HG02884 (cell line): Measurements from ENCODE around the gene DHRS11.

Source experiments
- ATAC-seq: cut with Tn5 transposase; IDR thresholded peaks from one replicate; pipeline ENCODE4 v1.9.1; 2021; ENCODE audit warnings: mild to moderate bottlenecking, moderate library complexity; ENCODE audit not compliant: unreplicated experiment

Gene DHRS11

DNA sequence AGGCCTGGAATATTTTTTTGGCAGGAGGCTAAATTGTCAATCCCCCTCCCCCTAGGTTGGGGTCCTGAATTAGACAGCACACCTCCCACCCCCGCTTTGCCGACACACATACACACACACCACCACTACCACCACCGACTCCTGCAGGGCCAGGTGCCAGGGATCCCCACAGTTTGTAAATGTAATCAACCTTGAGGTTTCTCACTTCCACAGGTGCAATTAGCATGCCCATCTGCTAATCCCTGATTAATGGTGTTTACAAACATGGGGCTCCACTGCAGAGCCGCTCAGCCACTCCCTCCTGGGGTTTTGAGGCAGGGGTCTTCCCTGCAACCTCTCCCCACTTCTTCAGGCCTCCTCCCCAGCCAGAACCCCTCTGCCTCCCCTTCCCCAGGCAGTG is 21.5 kb downstream of the DHRS11 start:
- ATAC-seq: no peak

DNA sequence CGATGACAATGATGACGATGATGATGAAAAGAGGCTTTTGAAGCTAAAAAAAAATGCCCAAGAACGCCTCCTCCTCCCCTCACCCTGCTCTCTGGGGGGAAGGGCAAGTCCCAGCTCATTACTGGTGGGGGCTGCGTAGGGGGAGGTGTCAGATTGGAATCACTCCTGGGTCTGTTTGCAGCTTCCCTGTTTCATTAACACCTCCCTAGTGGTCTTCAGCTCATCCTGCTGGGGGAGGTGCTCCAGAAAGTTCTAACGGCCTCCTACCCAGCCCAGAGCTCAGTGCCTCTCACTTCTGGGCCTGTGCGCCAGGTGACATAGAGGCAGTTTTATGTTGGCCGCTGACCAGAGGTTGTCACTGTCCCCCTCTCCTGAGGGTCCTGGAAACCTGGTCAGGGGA is 22.4 kb downstream of the DHRS11 start:
- no peak for ATAC-seq

DNA sequence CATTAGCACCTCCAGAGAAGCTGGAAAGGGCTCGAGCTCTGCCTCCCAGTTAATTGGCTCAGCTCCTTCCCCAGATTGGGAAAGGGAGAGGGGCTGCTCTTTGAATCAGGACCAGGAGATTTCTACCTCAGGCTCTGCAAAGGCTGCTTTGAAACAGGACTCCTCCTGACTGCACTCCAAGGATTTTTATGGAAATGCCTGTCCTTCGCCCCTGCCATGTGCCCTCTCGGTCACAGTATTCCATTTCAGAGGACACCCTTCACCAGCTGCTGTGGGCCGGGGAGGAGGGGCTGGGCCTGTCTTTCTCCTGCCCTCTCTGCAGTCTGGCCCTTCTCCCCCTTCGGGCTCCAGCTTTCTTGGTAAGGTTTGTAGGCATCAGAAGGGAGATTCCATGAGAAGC is 23.3 kb downstream of the DHRS11 start:
- no peak for ATAC-seq

DNA sequence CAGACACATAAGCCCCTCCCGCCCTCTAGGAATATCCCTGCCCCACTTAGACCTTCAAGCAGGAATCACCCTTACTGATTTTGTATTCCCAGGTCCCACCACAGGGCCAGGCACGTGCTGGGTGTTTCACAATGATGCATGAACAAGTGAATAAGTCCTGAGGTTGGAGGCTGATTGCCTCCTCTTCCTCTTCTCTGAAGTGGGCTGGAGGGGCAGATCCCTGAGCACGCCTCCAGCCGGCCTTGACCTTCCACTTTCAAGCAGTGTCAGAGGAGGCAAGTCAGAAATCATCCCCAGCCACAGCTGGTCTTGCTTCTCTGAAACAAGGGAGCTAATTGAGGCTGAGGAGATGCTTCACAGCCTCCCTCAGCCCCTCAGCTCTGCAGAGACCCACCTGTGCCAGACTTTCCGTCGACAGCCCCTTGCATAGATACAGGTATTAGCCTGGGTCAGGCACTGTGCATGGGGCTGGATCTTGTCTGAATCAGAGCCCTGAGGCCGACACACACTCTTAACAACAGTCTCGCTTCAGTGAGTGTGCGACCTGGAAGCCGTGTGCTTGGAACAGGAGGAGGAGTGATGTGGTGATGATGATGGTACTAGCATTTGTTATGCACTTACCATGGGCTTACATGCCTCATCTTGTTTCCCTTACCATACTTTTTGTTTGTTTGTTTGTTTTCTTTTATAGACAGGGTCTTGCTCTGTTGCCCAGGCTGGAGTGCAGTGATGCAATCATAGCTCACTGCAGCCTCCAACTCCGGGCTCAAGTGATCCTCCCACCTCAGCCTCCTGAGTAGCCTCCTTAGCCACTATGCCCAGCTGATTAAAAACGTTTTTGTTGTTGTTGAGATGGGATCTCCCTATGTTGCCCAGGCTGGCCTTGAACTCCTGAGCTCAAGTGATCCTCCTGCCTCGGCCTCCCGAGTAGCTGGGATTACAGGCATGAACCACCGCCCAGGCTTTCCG is 24.7 kb downstream of the DHRS11 start:
- ATAC-seq: no peak

DNA sequence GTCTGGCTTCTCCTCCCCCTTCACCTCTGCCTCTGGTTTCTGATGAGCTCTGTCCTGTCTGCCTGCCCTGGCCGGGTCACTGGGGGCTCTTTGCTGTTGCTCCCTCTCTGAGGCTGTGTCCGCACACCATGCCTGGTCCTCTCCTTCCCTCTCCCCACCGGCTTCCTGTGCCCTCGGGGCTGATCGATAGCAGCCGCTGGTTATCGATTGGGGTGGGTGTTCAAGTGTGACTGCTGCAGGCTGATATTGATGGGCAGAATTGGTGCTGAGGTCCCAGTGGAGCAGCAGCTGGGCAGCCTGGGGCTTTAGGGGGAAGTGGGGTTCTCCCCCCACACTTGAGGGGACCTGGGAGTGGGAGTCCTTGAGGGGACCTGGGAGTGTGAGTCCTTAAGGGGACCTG is 26.1 kb downstream of the DHRS11 start:
- no peak for ATAC-seq

DNA sequence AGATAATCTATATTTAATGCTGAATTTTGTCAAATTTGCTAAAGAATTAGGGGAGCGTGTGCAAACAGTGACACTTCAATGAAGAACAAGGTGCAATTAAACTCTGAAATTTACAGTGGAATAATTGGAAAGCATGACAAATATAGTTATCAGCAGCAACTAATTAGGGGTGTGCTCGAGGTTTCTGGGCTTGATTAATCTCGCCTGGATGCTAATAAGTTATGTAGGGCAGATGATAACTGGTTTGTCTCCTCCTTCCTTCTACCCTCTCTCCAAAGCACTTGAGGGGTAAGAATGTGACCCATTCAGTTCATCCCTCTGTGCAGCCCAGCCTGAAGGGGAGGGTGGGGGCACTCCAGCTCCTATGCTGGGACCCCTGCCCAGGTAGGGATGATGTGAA is 31.6 kb downstream of the DHRS11 start:
- ATAC-seq: no peak

DNA sequence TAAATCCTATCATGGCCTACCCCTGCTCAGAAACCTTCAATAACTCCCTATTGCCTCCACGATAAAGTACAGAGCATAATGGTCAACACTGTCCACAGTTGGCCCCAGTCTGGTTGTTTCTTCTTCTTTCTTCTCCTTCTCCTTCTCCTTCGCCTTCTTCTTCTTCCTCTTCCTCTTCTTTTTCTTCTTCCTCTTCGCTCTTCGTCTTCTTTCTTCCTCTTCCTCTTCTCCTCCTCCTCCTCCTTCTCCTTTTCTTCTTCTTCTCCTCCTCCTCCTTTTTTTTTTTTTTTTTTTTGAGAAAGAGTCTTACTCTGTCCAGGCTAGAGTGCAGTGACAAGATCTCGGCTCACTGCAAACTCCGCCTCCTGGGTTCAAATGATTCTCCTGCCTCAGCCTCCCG is 33.5 kb downstream of the DHRS11 start:
- no peak for ATAC-seq

DNA sequence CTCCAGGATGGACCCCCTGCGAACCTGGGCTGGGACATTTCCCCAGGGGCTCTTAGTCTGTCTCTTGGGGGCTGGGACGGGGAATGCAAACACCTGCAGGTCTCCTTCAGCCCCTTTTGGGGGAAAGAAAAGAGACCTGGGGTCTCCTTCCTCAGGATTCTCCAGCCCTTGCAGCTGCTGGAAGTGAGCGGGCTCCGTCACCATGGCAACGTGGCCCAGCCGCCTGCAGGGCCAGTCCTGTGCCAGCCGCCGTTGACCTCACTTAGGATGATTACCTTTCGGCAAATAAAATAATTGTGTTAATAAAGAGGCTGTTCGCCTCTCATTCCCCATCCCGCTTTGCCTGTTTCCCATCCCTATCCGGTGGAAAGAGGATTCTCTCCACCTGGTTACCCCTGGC is 35.4 kb downstream of the DHRS11 start:
- no peak for ATAC-seq

DNA sequence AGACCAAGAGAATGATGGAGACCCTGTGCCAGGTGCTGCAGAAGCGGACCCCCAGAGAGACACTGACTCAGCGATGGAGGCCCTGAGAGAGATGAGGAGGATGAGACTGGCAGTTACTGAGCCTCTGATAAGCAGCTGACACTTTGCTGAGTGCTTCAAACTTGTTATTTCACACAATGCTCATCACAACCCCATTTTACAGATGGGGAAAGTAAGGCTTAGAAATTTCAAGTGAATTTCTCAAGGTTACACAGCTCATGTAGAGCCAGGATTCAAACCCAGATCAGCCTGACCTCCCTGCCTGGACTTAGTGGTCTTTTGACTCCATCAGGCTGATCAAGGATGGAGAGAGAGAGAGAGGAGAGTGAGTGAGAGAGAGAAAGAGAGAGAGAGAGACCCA is 36.9 kb downstream of the DHRS11 start:
- no peak for ATAC-seq

DNA sequence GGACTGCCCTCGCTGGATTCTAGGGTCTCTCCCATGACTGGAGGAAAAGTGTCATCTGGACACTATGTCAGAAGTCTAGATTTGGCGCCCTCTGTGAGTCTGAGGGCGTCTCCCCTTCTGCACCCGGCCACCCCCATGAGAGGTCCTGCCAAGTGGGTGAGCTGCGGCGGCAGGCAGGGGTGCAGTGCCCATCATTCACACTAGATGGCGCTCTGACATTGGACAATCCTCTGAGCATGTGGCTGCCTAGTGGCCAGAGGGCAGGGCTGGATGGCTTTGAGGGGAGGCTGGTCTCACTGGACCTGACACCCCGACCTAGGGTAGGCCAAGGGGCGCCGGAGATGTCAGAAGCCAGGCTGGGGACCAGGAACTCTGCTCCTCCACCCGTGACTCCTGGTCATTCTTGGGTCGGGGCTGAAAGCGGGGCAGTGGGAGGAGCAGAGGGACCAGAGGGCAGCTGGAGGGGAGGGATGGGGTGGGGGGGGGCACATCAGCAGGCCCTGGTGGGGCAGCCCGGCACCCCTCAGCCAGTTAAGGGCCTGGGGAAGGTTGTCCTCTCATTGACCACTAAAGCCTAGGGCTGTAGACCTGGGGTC is 37.7 kb downstream of the DHRS11 start:
- ATAC-seq: no peak

DNA sequence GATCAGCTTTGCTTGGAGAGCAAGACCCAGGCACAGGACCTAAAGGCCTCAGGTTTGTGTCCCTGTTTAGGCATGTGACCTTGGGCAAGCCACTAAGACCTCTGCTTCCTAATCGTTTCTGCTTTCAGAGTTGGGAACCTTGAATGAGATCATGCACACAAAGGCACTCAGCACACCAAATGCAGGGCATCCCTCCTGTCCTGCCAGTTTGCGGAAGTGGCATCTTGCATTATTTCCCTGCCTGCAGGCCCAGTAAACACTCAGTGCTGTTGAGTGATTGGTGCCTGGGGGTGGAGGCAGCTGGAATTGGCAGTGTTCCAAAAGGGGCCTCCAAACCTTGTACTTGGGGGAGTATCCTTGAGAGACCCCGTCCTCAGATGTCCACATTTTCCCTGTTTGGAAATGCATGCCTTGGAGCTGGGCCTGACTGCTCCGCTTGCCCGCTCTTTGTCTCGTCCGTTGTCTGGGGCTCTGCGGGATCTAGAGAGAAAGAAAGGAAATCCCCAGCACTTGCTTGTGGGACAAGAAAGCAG is 38.4 kb downstream of the DHRS11 start:
- ATAC-seq: no peak

DNA sequence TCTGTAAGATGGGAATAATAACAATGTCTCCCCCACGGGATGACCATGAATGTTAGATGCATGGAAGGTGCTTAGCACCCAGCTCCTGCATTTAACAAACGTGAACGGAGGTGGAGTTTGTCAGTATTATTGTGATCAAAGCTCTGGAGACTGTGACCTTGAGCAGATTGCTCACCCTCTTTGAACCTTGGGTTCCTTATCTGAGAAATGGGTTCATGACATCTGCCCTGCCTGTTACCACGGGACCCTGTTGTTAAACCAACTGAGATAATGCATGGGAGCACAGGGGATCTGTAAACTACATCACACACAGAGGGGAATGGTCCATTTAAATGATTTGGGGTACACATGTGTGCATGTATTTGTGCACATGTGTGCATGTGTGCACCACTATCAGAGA is 39.3 kb downstream of the DHRS11 start:
- ATAC-seq: no peak

DNA sequence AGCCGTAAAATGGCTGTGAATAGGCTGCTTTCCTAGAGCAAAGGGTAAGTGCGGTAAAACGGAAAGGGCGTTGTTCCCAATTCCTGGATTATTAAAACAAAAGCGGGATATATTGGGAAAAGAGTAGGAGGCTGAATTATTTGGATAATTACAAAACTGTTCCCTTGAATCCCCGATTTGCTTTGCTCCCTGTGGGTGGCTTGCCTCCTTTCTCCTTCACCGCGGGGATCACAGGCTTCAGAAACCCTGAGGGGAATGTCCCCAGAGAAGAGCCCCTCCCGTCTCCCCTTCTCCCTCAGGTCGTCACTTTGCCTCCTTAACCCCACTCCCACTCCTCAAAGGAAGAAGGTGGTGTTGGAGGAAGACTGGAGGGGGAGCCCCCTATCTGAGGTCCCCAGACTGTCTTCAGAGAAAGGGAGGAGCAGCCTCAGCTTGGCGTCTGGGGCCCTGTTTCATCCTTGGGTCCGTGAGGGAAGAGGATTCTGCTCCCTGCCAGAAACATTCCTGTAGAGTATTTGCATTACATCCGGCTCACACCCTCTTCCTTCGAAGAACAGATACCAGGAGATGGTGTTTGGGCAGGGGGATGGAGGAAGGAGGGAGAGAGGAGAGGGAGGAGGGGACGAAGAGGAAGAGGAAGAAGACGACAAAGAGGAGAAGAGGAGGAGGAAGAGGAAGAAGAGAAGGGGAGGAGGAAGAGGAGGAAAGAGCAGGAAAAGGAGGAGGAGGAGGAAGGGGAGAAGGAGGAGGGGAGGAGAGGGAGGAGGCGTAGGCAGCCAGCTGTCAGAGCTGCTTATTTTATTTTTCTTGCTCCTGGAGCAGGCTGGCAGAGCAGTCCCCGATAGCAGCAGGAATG is 41.5 kb downstream of the DHRS11 start:
- no peak for ATAC-seq

DNA sequence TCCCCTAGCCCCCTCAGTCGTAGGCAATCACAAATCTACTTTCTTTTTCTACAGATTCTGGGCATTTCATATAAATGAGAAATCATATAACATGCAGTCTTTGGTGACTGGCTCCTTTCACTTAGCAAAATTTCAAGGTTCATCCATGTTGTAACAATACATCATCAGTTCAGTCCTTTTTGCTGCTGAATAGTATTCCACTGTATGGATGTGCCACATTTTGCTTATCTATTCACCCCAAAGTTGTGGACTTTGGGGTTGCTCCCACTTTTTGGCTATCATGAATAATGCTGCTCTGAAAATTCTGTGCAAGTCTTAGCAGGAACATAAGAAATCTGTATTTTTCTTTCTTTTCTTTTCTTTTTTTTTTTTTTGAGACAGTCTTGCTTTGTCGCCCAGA is 48.7 kb downstream of the DHRS11 start:
- ATAC-seq: no peak

DNA sequence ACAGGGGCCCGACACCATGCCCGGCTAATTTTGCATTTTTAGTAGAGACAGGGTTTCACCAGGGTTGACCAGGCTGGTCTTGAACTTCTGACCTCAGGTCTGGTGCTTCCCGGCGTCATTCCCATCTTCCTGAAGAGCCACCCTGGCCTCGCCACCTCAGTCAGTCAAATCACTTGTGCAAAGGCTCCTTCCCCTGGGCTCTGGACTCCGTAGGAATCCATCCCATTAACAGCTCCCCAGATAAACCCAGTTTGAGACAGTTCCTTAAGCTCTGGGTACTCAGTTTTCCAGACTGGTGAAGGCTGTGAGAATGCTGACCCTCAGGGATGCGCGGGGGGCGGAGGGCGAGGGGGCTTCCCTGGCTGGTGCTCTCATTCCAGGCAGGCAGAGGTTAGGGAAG is 49.2 kb downstream of the DHRS11 start:
- ATAC-seq: no peak

DNA sequence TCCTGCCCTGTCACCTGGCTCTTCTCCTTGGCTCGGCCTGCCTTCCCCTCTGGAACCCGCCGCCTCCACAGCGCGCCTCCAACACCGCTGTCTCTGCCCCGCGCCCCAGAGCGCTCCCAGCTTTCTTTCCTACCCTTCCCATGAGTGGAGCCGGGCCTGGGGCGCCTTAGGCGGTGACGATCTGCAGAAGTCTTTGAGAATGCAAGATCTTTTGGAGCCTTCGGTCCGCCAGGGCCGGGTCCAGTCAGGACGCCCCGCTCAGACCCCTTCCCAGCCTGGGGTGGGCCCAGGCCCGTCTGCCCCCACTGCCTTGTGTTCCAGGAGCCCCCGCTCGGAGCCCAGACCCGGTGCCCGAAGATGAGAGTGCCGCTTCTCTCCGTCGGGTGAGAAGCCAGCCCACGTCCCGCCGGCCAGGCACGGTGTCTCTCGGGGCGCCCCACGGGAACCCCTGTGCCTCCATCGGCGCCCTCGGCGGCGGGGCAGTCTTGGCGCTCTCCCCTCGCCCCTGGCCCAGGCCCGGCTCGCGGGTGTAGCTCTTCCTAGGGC is 49.7 kb downstream of the DHRS11 start:
- ATAC-seq: no peak

DNA sequence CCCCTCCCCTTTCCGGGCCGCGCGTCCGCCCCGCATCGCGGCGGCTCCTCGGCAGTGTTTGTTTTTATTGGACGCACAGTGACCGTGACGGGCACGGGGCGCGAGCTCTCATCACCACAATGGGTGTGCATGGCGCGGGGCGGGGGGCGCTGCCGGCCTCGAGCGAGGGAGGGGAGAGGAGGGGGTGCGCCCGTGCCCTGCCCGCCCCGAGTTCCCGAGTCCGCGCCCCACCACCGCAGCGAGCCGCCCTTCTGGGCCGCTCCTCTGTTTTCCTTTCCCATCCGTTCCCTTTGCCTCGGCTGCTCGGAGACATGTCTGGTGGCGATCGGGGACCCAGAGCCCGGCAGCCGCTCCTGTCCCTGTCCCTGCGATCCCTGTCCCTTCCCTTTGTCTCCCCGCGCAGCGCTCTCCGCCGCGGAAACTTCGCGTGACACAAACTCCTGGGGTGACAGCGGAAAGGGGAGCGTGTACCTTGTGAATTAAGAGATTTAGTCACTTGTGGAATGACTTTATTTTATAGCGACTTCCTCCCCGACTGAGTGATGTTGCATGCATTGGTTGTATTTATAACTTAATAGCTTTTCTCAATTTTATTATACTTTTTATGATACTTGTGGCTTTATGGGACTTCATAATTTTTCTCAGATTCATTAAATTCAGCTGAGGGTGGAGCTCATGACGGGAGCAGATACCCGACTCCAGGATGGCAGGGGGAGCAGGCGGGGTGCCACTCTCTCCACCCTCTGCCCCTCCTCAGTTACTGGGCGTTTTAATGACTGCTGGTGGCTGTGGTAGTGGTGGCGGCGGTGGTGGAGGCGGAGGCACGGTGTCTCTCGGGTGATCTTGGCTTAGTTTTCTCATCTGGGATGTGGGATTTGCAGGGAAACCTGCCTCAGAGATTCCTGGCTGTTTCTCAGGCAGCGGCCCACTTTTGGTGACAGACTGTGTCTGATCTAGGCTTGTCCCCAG is 50.5 kb downstream of the DHRS11 start:
- no peak for ATAC-seq

DNA sequence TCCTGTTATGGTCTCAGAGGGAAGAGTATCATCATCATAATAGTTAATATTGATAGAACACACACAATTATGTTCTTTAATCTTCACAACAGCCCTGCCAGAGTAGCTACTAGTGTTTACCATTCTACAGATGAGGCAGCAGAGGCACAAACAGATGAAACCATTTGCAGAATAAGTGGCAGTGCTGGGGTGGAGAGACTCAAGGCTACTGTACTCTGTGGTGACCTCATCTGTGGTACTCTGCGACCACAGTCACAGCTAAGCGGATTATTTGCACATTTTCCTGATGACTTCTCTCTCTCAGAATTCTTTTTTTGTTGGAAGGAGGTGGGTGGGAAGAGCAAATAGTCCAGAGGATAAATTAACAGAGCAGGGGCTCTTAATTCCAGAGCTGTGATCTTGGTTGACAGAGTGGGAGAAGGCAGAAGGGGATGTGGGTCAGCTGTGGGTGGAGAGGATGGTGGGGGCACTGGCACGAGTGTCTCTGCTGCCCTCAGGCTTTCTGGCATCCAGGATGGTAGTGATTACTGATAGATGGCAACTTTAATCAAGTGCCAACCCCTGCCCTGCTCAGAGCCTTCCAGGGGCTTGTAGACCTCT is 51.5 kb downstream of the DHRS11 start:
- no peak for ATAC-seq

DNA sequence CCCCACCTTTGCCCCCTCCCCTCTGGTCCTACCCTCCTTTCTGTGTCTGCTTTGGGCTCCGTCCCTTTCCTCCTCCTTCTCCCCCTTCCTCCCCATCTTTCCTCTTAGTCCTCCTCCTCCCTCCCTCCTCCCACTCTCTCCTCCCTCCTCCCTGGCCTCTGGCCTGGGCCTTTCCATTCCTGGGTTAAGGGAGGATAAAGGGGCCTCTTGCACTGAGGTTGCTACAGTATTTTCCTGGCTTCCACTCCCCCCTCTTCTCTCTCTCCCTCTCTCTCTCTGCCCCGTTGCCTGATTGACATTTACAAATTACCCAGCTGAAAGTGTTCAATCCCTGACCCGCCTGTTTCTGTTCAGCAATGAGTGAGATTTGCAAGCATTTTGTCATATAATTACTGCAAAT is 53.7 kb downstream of the DHRS11 start:
- no peak for ATAC-seq
